H1 (cell line): ENCODE results near the gene WDR5.

Experiments used
- JUN ChIP-seq: IDR thresholded peaks from 2 replicates; pipeline ENCODE4 v1.6.1; 2011; ENCODE audit warnings: low read depth, mild to moderate bottlenecking, improper control_type of control experiment, low read length
- JUND ChIP-seq: IDR thresholded peaks from 2 replicates; pipeline ENCODE4 v1.6.1; 2011; ENCODE audit warnings: mild to moderate bottlenecking, improper control_type of control experiment, low read length
- KDM1A ChIP-seq: fragments of 200-600, 300-600 bp; sonication (generic); IDR thresholded peaks from 2 replicates; pipeline ENCODE4 v1.7.1; 2016; ENCODE audit warnings: mild to moderate bottlenecking, low read length, borderline replicate concordance
- MAFK ChIP-seq: IDR thresholded peaks from 2 replicates; pipeline ENCODE4 v1.6.1; 2012; ENCODE audit warnings: low read depth, mild to moderate bottlenecking, improper control_type of control experiment, low read length
- PHF8 ChIP-seq: fragments of 200-600 bp; sonication (generic); conservative IDR thresholded peaks from 2 replicates; pipeline ENCODE4 v1.7.1; 2012; ENCODE audit warnings: low read depth, mild to moderate bottlenecking, inconsistent platforms, low read length, moderate library complexity
- POLR2AphosphoS5 ChIP-seq: IDR thresholded peaks from 2 replicates; pipeline ENCODE4 v1.6.1; 2011; ENCODE audit warnings: low read depth, low read length
- RBBP5 ChIP-seq: IDR thresholded peaks from 2 replicates; pipeline ENCODE4 v1.7.1; 2012; ENCODE audit warnings: low read depth, mild to moderate bottlenecking, inconsistent platforms, low read length, moderate library complexity, borderline replicate concordance
- RNF2 ChIP-seq: fragments of 200-900, 300-1000 bp; sonication (generic); IDR thresholded peaks from 2 replicates; pipeline ENCODE4 v1.7.1; 2016; ENCODE audit warnings: borderline replicate concordance, low read depth, mild to moderate bottlenecking, antibody characterized with exemption, low read length; ENCODE audit not compliant: poor library complexity, severe bottlenecking; ENCODE audit errors: missing control alignments
- RXRA ChIP-seq: IDR thresholded peaks from 2 replicates; pipeline ENCODE4 v1.6.1; 2011; ENCODE audit warnings: low read depth, mild to moderate bottlenecking, low read length, moderate library complexity; ENCODE audit not compliant: insufficient read depth
- TCF12 ChIP-seq: IDR thresholded peaks from 2 replicates; pipeline ENCODE4 v1.6.1; 2011; ENCODE audit warnings: low read depth, mild to moderate bottlenecking, low read length
- TF ChIP-seq, protein P1 (sequence below), 3 experiments: IDR thresholded peaks; 1 replicate in 2 of 3; 2 replicates in 1 of 3; pipeline versions ENCODE4 v1.5.1 to v1.6.1; 2011; ENCODE audit warnings: low read length in 3 of 3, mild to moderate bottlenecking in 3 of 3, inconsistent platforms in 2 of 3, low read depth in 1 of 3, moderate library complexity in 1 of 3; ENCODE audit not compliant: insufficient read depth in 1 of 3; ENCODE audit errors: control extremely low read depth in 1 of 3
- TF ChIP-seq, protein P2 (sequence below): IDR thresholded peaks from 2 replicates; pipeline ENCODE4 v1.6.1; 2012; ENCODE audit warnings: inconsistent platforms

DNA sequence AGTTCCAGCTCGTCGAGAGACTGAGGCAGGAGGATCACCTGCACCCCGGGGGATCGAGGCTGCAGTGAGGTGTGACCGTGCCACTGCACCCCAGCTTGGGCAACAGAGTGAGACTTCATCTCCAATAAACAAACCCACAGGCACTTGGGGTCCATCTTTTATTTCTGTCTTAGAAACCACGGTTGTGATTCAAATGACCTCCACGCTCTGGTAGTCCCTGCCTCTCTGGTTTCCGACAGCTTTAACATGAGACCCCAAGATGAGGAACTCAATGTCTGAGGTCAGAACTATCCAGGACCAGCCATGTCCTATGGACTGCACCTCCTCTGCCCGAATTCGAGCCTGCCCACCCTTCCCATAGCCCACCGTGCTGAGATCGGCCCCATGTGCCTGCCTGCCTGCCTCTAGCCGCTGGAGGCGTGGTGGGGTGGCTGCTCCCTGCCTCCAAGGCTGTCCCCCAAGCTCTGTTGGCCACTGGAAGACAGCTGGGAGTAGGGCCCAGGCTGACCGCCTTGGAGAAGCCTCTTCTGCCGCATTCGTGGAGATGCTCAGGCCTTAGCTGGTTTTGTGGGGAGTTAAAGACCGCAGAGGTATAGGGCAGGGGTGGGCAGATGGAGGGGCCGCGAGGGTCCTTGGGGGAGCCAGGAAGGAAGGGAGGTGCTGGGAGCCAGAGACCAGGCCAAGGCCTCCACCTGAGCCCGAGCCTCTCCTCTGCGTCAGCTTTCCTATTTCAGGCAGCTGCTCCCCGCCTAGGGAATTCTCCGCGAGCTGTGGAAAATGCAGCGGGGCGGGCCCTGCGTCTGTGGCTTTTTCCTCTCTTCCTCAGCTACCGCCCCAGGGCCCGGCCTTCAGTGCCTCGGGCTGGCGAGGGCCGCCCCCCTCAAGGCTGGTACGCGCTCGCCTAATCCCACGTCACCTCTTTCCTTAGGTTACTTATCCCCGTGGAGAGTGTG is 6.9 kb upstream of the WDR5 start:
- TF ChIP-seq PHF8 (no peak), RNF2 (no peak), RBBP5 (no peak), JUN (no peak), RXRA (no peak), KDM1A (no peak), POLR2AphosphoS5 (no peak), TCF12 (no peak), MAFK (no peak), JUND (no peak)
- TF ChIP-seq, protein P1, sequence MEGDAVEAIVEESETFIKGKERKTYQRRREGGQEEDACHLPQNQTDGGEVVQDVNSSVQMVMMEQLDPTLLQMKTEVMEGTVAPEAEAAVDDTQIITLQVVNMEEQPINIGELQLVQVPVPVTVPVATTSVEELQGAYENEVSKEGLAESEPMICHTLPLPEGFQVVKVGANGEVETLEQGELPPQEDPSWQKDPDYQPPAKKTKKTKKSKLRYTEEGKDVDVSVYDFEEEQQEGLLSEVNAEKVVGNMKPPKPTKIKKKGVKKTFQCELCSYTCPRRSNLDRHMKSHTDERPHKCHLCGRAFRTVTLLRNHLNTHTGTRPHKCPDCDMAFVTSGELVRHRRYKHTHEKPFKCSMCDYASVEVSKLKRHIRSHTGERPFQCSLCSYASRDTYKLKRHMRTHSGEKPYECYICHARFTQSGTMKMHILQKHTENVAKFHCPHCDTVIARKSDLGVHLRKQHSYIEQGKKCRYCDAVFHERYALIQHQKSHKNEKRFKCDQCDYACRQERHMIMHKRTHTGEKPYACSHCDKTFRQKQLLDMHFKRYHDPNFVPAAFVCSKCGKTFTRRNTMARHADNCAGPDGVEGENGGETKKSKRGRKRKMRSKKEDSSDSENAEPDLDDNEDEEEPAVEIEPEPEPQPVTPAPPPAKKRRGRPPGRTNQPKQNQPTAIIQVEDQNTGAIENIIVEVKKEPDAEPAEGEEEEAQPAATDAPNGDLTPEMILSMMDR (IDR thresholded peaks at IDR 0.05; ENCODE audit: control extremely low read depth in 1 of 3, insufficient read depth in 1 of 3, low read depth in 1 of 3, low read length in 3 of 3): no peak
- TF ChIP-seq, protein P2, sequence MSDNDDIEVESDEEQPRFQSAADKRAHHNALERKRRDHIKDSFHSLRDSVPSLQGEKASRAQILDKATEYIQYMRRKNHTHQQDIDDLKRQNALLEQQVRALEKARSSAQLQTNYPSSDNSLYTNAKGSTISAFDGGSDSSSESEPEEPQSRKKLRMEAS: no peak
